ENCODE measurements around the gene USP5.

- TF ChIP-seq CTCF (IDR thresholded peaks at IDR 0.05) (no peak), ESRRA (CRISPR knock-in tag; IDR thresholded peaks at IDR 0.05; ENCODE audit: borderline replicate concordance) (no peak), JUN (CRISPR knock-in tag; IDR thresholded peaks at IDR 0.05) (no peak), MAX (CRISPR knock-in tag; IDR thresholded peaks at IDR 0.05) (no peak), SP1 (CRISPR knock-in tag; conservative IDR thresholded peaks at IDR 0.05) (no peak), E2F5 (CRISPR knock-in tag; IDR thresholded peaks at IDR 0.05) (no peak), ZNF121 (CRISPR knock-in tag; IDR thresholded peaks at IDR 0.05) (no peak), TEAD4 (CRISPR knock-in tag; IDR thresholded peaks at IDR 0.05) (no peak), ZNF138 (CRISPR knock-in tag; conservative IDR thresholded peaks at IDR 0.05) (no peak), ZNF263 (CRISPR knock-in tag; IDR thresholded peaks at IDR 0.05; ENCODE audit: low read depth) (no peak), HMGA2 (CRISPR knock-in tag; IDR thresholded peaks at IDR 0.05) (no peak), FOXP4 (CRISPR knock-in tag; IDR thresholded peaks at IDR 0.05) (no peak)
Observed at GRCh38 chr12:6847676-6848075, 4.3 kb upstream of the USP5 start.

All from WTC11 (cell line).